Measurements from ENCODE around the gene FBXW11.
A peak's percentile ranks its signal among the peaks of the same experiment; 100 is the strongest.

FBXW11 gene

GRCh38 chr5:171841984-171842776, 164.3 kb downstream of the FBXW11 start:
- Histone ChIP-seq H3K9ac (ENCODE audit: low read depth in 1 of 2, low read length in 2 of 2) (no peak overlapping the region), H3K9me3 (ENCODE audit: control insufficient read depth in 2 of 2, low read length in 2 of 2) (no peaks in the 10 kb centered on the region), H3K36me3 (ENCODE audit: control insufficient read depth in 2 of 2, insufficient read depth in 2 of 2, low read length in 2 of 2) (no peaks in the 10 kb centered on the region), H3K4me1 (ENCODE audit: control insufficient read depth in 2 of 2, insufficient read depth in 2 of 2, low read length in 2 of 2) (no peaks in the 10 kb centered on the region), H3K4me3 (ENCODE audit: low read length in 2 of 2) (peak overlapping the region in 1 of 2 donors; percentile 29), H3K27ac (ENCODE audit: low read depth in 2 of 2, low read length in 2 of 2) (no peak overlapping the region), H3K27me3 (ENCODE audit: control insufficient read depth in 2 of 2, insufficient read depth in 2 of 2, low read length in 2 of 2) (no peaks in the 10 kb centered on the region)

DNA sequence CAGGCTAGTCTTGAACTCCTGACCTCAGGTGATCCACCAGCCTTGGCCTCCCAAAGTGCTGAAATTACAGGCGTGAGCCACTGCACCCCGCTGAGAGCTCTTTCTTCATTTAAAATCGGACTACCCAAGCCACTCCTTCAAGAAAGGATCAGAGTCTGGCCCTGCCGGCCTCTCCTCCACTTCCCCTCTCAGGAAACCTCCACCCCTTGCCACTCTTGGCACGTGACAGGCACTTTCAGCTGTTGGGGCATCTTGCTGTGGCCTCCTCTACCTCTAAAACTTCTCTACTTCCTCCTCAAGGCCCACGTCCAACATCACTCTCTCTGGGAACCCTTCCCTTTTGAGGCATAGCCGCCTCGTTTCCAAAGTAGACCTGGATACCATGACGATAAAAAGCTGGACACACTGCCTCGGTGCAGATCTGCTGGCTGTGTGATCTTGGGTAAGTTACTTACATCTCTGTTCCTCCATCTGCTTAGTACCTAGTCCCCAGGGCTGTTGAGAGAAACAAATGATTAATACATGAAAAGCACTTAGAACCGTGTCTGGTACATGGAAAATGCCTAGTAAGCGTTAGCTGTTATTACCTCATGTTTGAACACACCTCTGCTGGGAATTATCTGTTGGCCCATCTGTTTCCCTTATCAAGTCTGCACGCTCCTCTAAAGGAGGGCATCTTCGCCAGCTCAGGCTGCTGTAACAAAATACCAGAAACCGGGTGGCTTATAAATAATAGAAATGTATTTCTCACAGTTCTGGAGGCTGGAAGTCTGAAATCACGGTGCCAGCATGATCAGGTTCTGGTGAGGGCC, 165.5 kb downstream of the FBXW11 start:
- H3K4me3 ChIP-seq (ENCODE audit: low read length in 2 of 2) = no peak overlapping the region
- H3K36me3 ChIP-seq (ENCODE audit: control insufficient read depth in 2 of 2, insufficient read depth in 2 of 2, low read length in 2 of 2) = no peaks in the 10 kb centered on the region
- H3K27ac ChIP-seq (ENCODE audit: low read depth in 2 of 2, low read length in 2 of 2) = no peak overlapping the region
- no peaks in the 10 kb centered on the region for H3K4me1 ChIP-seq (ENCODE audit: control insufficient read depth in 2 of 2, insufficient read depth in 2 of 2, low read length in 2 of 2)
- H3K9me3 ChIP-seq (ENCODE audit: control insufficient read depth in 2 of 2, low read length in 2 of 2) = no peaks in the 10 kb centered on the region
- no peak overlapping the region for H3K9ac ChIP-seq (ENCODE audit: low read depth in 1 of 2, low read length in 2 of 2)
- H3K27me3 ChIP-seq (ENCODE audit: control insufficient read depth in 2 of 2, insufficient read depth in 2 of 2, low read length in 2 of 2) = no peaks in the 10 kb centered on the region

- no peaks in the 10 kb centered on the region for H3K36me3 ChIP-seq (ENCODE audit: control insufficient read depth in 2 of 2, insufficient read depth in 2 of 2, low read length in 2 of 2)
- H3K27ac ChIP-seq (ENCODE audit: low read depth in 2 of 2, low read length in 2 of 2) = no peak overlapping the region
- H3K27me3 ChIP-seq (ENCODE audit: control insufficient read depth in 2 of 2, insufficient read depth in 2 of 2, low read length in 2 of 2) = no peaks in the 10 kb centered on the region
- H3K9me3 ChIP-seq (ENCODE audit: control insufficient read depth in 2 of 2, low read length in 2 of 2) = no peaks in the 10 kb centered on the region
- no peaks in the 10 kb centered on the region for H3K4me1 ChIP-seq (ENCODE audit: control insufficient read depth in 2 of 2, insufficient read depth in 2 of 2, low read length in 2 of 2)
- H3K9ac ChIP-seq (ENCODE audit: low read depth in 1 of 2, low read length in 2 of 2) = no peak overlapping the region
- H3K4me3 ChIP-seq (ENCODE audit: low read length in 2 of 2) = no peak overlapping the region
Observed at GRCh38 chr5:171840066-171840465, 166.4 kb downstream of the FBXW11 start.

DNA sequence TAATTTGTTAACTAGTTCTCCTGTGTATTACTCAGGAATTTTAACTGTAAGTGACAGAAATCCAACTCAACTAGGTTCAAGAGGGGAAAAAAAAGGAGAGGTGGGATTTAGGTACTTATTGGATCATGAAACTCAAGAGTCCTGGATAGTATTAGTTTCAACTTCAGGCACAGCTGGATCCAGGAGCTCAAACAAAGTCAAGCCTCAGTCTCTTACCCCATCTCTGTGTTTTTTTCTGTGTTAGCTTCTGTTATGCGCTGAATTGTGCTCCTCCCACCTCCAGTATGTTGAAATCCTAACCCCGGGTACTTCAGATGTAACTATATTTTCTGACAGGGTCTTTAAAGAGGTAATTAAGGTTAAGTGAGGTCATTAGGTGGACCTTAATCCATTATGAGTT, 167.3 kb downstream of the FBXW11 start:
- H3K9me3 ChIP-seq (ENCODE audit: control insufficient read depth in 2 of 2, low read length in 2 of 2) = no peaks in the 10 kb centered on the region
- H3K27me3 ChIP-seq (ENCODE audit: control insufficient read depth in 2 of 2, insufficient read depth in 2 of 2, low read length in 2 of 2) = no peaks in the 10 kb centered on the region
- no peaks in the 10 kb centered on the region for H3K36me3 ChIP-seq (ENCODE audit: control insufficient read depth in 2 of 2, insufficient read depth in 2 of 2, low read length in 2 of 2)
- no peak overlapping the region for H3K4me3 ChIP-seq (ENCODE audit: low read length in 2 of 2)
- no peak overlapping the region for H3K9ac ChIP-seq (ENCODE audit: low read depth in 1 of 2, low read length in 2 of 2)
- H3K4me1 ChIP-seq (ENCODE audit: control insufficient read depth in 2 of 2, insufficient read depth in 2 of 2, low read length in 2 of 2) = no peaks in the 10 kb centered on the region
- H3K27ac ChIP-seq (ENCODE audit: low read depth in 2 of 2, low read length in 2 of 2) = no peak overlapping the region

DNA sequence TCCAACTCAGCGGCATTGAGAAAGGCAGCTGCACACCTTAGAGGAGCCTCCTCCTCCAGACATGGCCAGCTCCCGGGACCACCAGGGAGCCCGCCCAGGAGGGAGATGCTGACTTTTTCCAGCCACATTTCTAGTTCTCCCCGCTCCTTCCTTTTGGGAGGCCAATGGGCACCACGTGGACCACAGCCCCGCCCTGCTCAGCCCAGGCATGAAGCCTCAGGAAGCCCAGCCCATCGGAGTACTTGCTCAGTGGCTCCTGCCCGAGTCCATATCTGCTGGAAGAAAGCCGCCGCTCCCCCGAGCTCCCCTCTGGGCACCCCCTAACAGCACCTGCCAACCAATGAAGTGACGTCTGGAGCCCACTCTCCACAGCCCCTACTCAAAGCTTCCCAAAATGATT, 168.4 kb downstream of the FBXW11 start:
- H3K27ac ChIP-seq (ENCODE audit: low read depth in 2 of 2, low read length in 2 of 2) = no peak overlapping the region
- H3K27me3 ChIP-seq (ENCODE audit: control insufficient read depth in 2 of 2, insufficient read depth in 2 of 2, low read length in 2 of 2) = no peaks in the 10 kb centered on the region
- H3K4me3 ChIP-seq (ENCODE audit: low read length in 2 of 2) = no peak overlapping the region
- H3K4me1 ChIP-seq (ENCODE audit: control insufficient read depth in 2 of 2, insufficient read depth in 2 of 2, low read length in 2 of 2) = no peaks in the 10 kb centered on the region
- peaks cover 0 to 5% of the 10 kb centered on the region in 2 donors for H3K9me3 ChIP-seq (ENCODE audit: control insufficient read depth in 2 of 2, low read length in 2 of 2)
- H3K36me3 ChIP-seq (ENCODE audit: control insufficient read depth in 2 of 2, insufficient read depth in 2 of 2, low read length in 2 of 2) = no peaks in the 10 kb centered on the region
- H3K9ac ChIP-seq (ENCODE audit: low read depth in 1 of 2, low read length in 2 of 2) = no peak overlapping the region

- Histone ChIP-seq H3K4me3 (ENCODE audit: low read length in 2 of 2) (no peak overlapping the region), H3K9ac (ENCODE audit: low read depth in 1 of 2, low read length in 2 of 2) (no peak overlapping the region), H3K36me3 (ENCODE audit: control insufficient read depth in 2 of 2, insufficient read depth in 2 of 2, low read length in 2 of 2) (no peaks in the 10 kb centered on the region), H3K4me1 (ENCODE audit: control insufficient read depth in 2 of 2, insufficient read depth in 2 of 2, low read length in 2 of 2) (no peaks in the 10 kb centered on the region), H3K9me3 (ENCODE audit: control insufficient read depth in 2 of 2, low read length in 2 of 2) (peaks cover 0 to 5% of the 10 kb centered on the region in 2 donors), H3K27ac (ENCODE audit: low read depth in 2 of 2, low read length in 2 of 2) (no peak overlapping the region), H3K27me3 (ENCODE audit: control insufficient read depth in 2 of 2, insufficient read depth in 2 of 2, low read length in 2 of 2) (no peaks in the 10 kb centered on the region)
Observed at GRCh38 chr5:171837522-171837921, 168.9 kb downstream of the FBXW11 start.

DNA sequence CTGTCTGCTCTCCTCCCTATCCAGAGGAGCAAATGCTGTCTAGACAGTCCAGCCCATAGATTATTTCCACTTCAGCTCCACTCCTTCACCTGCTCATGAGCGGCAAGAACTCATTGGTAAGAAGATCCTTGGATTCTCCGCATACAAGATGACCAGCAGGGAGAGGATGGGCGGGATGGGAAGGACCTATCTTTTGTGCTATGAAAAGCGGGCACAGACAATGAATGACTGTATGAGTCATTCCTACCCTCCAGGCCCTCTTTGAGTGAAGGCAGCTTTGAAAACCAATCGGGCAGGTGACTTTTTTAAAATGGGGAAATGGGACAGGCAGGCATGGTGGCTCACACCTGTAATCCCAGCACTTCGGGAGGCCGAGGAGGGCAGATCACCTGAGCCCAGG, 171.4 kb downstream of the FBXW11 start:
- Histone ChIP-seq H3K27me3 (ENCODE audit: control insufficient read depth in 2 of 2, insufficient read depth in 2 of 2, low read length in 2 of 2) (no peaks in the 10 kb centered on the region), H3K9me3 (ENCODE audit: control insufficient read depth in 2 of 2, low read length in 2 of 2) (peaks cover 0 to 5% of the 10 kb centered on the region in 2 donors), H3K27ac (ENCODE audit: low read depth in 2 of 2, low read length in 2 of 2) (no peak overlapping the region), H3K4me3 (ENCODE audit: low read length in 2 of 2) (no peak overlapping the region), H3K9ac (ENCODE audit: low read depth in 1 of 2, low read length in 2 of 2) (no peak overlapping the region), H3K36me3 (ENCODE audit: control insufficient read depth in 2 of 2, insufficient read depth in 2 of 2, low read length in 2 of 2) (no peaks in the 10 kb centered on the region), H3K4me1 (ENCODE audit: control insufficient read depth in 2 of 2, insufficient read depth in 2 of 2, low read length in 2 of 2) (no peaks in the 10 kb centered on the region)

GRCh38 chr5:171834461-171834860, 172.0 kb downstream of the FBXW11 start:
- no peaks in the 10 kb centered on the region for H3K4me1 ChIP-seq (ENCODE audit: control insufficient read depth in 2 of 2, insufficient read depth in 2 of 2, low read length in 2 of 2)

GRCh38 chr5:171832775-171833174, 173.7 kb downstream of the FBXW11 start:
- no peaks in the 10 kb centered on the region for H3K27me3 ChIP-seq (ENCODE audit: control insufficient read depth in 2 of 2, insufficient read depth in 2 of 2, low read length in 2 of 2)
- H3K36me3 ChIP-seq (ENCODE audit: control insufficient read depth in 2 of 2, insufficient read depth in 2 of 2, low read length in 2 of 2) = no peaks in the 10 kb centered on the region
- H3K4me1 ChIP-seq (ENCODE audit: control insufficient read depth in 2 of 2, insufficient read depth in 2 of 2, low read length in 2 of 2) = no peaks in the 10 kb centered on the region
- no peak overlapping the region for H3K4me3 ChIP-seq (ENCODE audit: low read length in 2 of 2)
- H3K9me3 ChIP-seq (ENCODE audit: control insufficient read depth in 2 of 2, low read length in 2 of 2) = peaks cover 0 to 5% of the 10 kb centered on the region in 2 donors
- H3K9ac ChIP-seq (ENCODE audit: low read depth in 1 of 2, low read length in 2 of 2) = no peak overlapping the region
- no peak overlapping the region for H3K27ac ChIP-seq (ENCODE audit: low read depth in 2 of 2, low read length in 2 of 2)

More at GRCh38 chr5:171834461-171834860, 172.0 kb downstream of the FBXW11 start:
- H3K27me3 ChIP-seq (ENCODE audit: control insufficient read depth in 2 of 2, insufficient read depth in 2 of 2, low read length in 2 of 2) = no peaks in the 10 kb centered on the region
- no peak overlapping the region for H3K9ac ChIP-seq (ENCODE audit: low read depth in 1 of 2, low read length in 2 of 2)
- no peak overlapping the region for H3K4me3 ChIP-seq (ENCODE audit: low read length in 2 of 2)
- H3K36me3 ChIP-seq (ENCODE audit: control insufficient read depth in 2 of 2, insufficient read depth in 2 of 2, low read length in 2 of 2) = no peaks in the 10 kb centered on the region
- H3K27ac ChIP-seq (ENCODE audit: low read depth in 2 of 2, low read length in 2 of 2) = no peak overlapping the region
- peaks cover 0 to 5% of the 10 kb centered on the region in 2 donors for H3K9me3 ChIP-seq (ENCODE audit: control insufficient read depth in 2 of 2, low read length in 2 of 2)

- Histone ChIP-seq H3K27me3 (ENCODE audit: control insufficient read depth in 2 of 2, insufficient read depth in 2 of 2, low read length in 2 of 2) (no peaks in the 10 kb centered on the region), H3K9ac (ENCODE audit: low read depth in 1 of 2, low read length in 2 of 2) (no peak overlapping the region), H3K4me1 (ENCODE audit: control insufficient read depth in 2 of 2, insufficient read depth in 2 of 2, low read length in 2 of 2) (no peaks in the 10 kb centered on the region), H3K4me3 (ENCODE audit: low read length in 2 of 2) (no peak overlapping the region), H3K9me3 (ENCODE audit: control insufficient read depth in 2 of 2, low read length in 2 of 2) (peaks cover 0 to 5% of the 10 kb centered on the region in 2 donors), H3K27ac (ENCODE audit: low read depth in 2 of 2, low read length in 2 of 2) (no peak overlapping the region), H3K36me3 (ENCODE audit: control insufficient read depth in 2 of 2, insufficient read depth in 2 of 2, low read length in 2 of 2) (no peaks in the 10 kb centered on the region)
Observed at GRCh38 chr5:171830686-171831085, 175.8 kb downstream of the FBXW11 start.

Data from mucosa of rectum (tissue), 2 donors.